Activated naive CD4-positive, alpha-beta T cell treated with anti-CD3 and anti-CD28 coated beads, Interleukin-2, amount 50 U/mL, for 24 hours (primary cell): Measurements from ENCODE around the gene SEMA3G.

Experiments used
- H3K27ac Mint-ChIP-seq: one replicate; pipeline ENCODE4 v1.8.0; 2021; ENCODE audit warnings: mild to moderate bottlenecking, mixed read lengths
- H3K27me3 Mint-ChIP-seq: one replicate; pipeline ENCODE4 v1.8.0; 2021; ENCODE audit warnings: mixed read lengths
- H3K36me3 Mint-ChIP-seq: one replicate; pipeline ENCODE4 v1.8.0; 2021; ENCODE audit warnings: mixed read lengths
- H3K4me1 Mint-ChIP-seq: one replicate; pipeline ENCODE4 v1.8.0; 2021; ENCODE audit warnings: mixed read lengths
- H3K4me3 Mint-ChIP-seq: one replicate; pipeline ENCODE4 v1.8.0; 2021; ENCODE audit warnings: mild to moderate bottlenecking, mixed read lengths
- H3K9me3 Mint-ChIP-seq: one replicate; pipeline ENCODE4 v1.8.0; 2021; ENCODE audit warnings: mixed read lengths

SEMA3G gene

DNA sequence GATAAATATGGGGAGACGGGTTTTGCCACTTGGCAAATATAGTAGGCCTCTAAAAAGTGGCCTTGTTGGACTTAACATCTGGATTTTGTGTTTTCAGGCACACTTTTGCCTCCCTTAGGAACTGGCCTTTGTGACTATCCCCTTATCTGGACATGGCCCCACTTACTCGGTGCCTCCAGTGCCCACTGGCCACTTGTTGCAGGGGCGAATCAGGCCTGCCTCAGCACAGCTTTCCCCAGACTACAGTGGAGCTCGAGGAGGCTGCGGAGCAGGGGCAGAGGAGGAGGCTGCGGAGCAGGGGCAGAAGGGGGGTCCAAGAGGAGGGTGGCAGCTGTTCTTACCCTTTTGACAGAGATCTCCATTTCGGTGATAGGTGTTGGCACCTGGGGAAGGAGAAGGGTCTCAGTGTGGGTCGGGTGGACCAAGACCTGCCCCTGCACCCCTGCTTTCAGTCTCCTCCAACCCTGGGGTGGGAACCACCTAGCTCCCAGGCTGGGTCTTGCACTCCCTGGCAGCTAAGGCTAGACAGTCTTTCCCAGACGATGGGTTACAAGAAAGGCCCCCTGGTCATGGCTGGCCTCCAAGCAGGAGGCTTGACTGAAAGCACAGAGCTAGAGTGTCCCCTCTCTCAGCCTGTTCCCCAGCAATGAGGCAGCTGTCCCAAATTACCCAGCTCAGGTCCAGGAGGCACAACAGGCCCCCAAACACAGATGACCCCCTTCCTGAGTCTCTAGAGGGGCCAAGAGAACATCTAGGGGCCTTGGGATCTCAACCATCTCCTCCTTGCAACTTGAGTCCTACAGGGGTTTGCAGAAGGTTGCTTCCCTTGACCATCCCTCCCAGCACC is 6.1 kb downstream of the SEMA3G start:
- Mint-ChIP-seq H3K4me3 (no peak overlapping the region), H3K4me1 (no peaks in the 10 kb centered on the region), H3K36me3 (no peaks in the 10 kb centered on the region), H3K27ac (no peak overlapping the region), H3K27me3 (no peaks in the 10 kb centered on the region), H3K9me3 (no peaks in the 10 kb centered on the region)

DNA sequence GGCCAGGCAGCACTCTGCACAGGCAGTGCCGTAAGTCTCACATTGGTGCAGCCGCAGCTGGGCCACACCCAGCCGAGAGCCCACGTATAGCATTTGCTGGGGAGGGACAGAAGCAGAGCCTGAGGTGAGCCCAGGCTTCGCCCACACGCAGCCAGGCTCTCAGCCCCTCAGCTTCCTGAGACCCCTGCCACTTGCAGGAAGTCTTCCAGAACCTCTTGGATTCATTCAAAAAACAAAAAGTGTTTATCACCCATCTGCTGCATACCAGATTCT is 6.9 kb downstream of the SEMA3G start:
- no peaks in the 10 kb centered on the region for H3K27me3 Mint-ChIP-seq
- H3K4me3 Mint-ChIP-seq: no peak overlapping the region
- H3K27ac Mint-ChIP-seq: no peak overlapping the region
- H3K36me3 Mint-ChIP-seq: no peaks in the 10 kb centered on the region
- H3K9me3 Mint-ChIP-seq: no peaks in the 10 kb centered on the region
- H3K4me1 Mint-ChIP-seq: no peaks in the 10 kb centered on the region

GRCh38 chr3:52437326-52438103 is 7.4 kb downstream of the SEMA3G start:
- Mint-ChIP-seq H3K4me3 (no peak overlapping the region), H3K27me3 (no peaks in the 10 kb centered on the region), H3K27ac (no peak overlapping the region), H3K36me3 (no peaks in the 10 kb centered on the region), H3K4me1 (no peaks in the 10 kb centered on the region), H3K9me3 (no peaks in the 10 kb centered on the region)

- H3K36me3 Mint-ChIP-seq: no peaks in the 10 kb centered on the region
- no peak overlapping the region for H3K27ac Mint-ChIP-seq
- no peaks in the 10 kb centered on the region for H3K9me3 Mint-ChIP-seq
- no peaks in the 10 kb centered on the region for H3K4me1 Mint-ChIP-seq
- H3K27me3 Mint-ChIP-seq: no peaks in the 10 kb centered on the region
- no peak overlapping the region for H3K4me3 Mint-ChIP-seq
Observed at GRCh38 chr3:52436500-52437149, 8.3 kb downstream of the SEMA3G start.

GRCh38 chr3:52435246-52436101 is 9.4 kb downstream of the SEMA3G start:
- no peaks in the 10 kb centered on the region for H3K27me3 Mint-ChIP-seq
- no peaks in the 10 kb centered on the region for H3K4me1 Mint-ChIP-seq
- H3K27ac Mint-ChIP-seq: no peak overlapping the region
- no peaks in the 10 kb centered on the region for H3K36me3 Mint-ChIP-seq
- H3K9me3 Mint-ChIP-seq: no peaks in the 10 kb centered on the region
- H3K4me3 Mint-ChIP-seq: no peak overlapping the region

- Mint-ChIP-seq H3K9me3 (no peaks in the 10 kb centered on the region), H3K4me1 (no peaks in the 10 kb centered on the region), H3K4me3 (no peak overlapping the region), H3K27me3 (no peaks in the 10 kb centered on the region), H3K36me3 (no peaks in the 10 kb centered on the region), H3K27ac (no peak overlapping the region)
Observed at GRCh38 chr3:52434491-52435115, 10.3 kb downstream of the SEMA3G start.

- Mint-ChIP-seq H3K36me3 (no peaks in the 10 kb centered on the region), H3K9me3 (no peaks in the 10 kb centered on the region), H3K4me3 (no peak overlapping the region), H3K27ac (no peak overlapping the region), H3K4me1 (no peaks in the 10 kb centered on the region), H3K27me3 (no peaks in the 10 kb centered on the region)
Observed at GRCh38 chr3:52433996-52434479, 10.9 kb downstream of the SEMA3G start.

GRCh38 chr3:52433328-52433995 is 11.4 kb downstream of the SEMA3G start:
- H3K36me3 Mint-ChIP-seq: no peaks in the 10 kb centered on the region
- H3K9me3 Mint-ChIP-seq: no peaks in the 10 kb centered on the region
- H3K4me1 Mint-ChIP-seq: no peaks in the 10 kb centered on the region
- H3K27me3 Mint-ChIP-seq: no peaks in the 10 kb centered on the region
- no peak overlapping the region for H3K4me3 Mint-ChIP-seq
- no peak overlapping the region for H3K27ac Mint-ChIP-seq

DNA sequence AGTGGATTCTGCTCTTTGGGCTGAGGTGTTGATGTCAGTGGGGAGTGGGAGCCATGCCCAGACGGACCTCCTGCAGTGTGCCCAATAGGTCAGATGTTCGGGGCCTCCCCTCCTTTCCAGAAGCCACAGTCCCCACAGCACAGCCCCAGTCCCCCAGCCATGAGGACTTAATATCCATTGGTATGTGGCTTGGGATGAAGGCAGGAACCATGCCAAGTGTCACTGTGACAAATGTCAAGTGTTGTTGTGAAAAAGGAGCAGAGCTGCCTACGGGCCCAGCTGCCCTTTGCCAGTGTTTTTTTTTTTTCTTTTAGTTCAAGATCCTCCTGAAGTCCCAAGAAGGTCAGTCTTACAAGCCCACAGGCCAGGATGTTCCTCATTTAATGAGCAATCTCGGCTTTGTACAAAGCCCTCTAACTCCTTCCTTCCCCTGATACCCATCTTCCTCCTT is 12.2 kb downstream of the SEMA3G start:
- Mint-ChIP-seq H3K4me1 (no peaks in the 10 kb centered on the region), H3K9me3 (no peaks in the 10 kb centered on the region), H3K27me3 (no peaks in the 10 kb centered on the region), H3K27ac (no peak overlapping the region), H3K36me3 (no peaks in the 10 kb centered on the region), H3K4me3 (no peak overlapping the region)

- Mint-ChIP-seq H3K9me3 (no peaks in the 10 kb centered on the region), H3K36me3 (no peaks in the 10 kb centered on the region), H3K4me3 (no peak overlapping the region), H3K27ac (no peak overlapping the region), H3K4me1 (no peaks in the 10 kb centered on the region), H3K27me3 (no peaks in the 10 kb centered on the region)
Observed at GRCh38 chr3:52432225-52432624, 12.7 kb downstream of the SEMA3G start.

DNA sequence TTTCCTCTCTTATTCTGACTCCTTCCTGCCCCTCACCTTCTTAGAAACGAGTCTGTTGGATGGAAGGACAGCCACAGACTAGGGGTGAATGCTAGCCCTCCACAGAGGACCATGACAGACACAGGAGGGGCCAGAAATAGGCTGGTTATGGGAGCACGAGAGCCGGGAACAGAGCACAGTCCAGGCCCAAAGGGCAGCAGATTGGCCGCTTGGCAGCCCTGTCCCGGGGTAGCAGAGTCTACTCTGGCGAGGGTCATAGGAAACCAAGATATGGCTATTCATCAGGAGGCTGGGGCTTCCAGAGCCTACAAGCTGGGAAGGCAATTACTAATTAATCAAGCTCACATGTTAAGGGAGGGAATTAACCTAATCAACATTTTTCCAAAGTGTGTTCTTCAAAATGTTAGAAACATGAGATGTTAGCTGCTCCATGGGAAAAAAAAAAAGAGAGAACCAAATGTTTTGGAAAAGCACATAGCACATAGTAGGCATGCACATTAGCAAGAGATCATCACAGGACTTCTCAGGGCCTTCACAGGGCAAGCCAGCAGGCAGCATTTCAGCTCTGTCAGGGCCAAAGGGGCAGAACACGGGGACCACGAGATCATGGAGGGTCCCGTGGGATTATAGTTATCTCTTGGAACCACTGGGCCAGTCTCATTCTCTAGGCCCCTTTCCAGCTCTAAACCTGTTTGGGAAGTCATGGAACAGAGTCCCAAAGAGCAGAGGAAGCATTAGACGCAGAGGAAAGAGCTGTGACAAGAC is 13.3 kb downstream of the SEMA3G start:
- Mint-ChIP-seq H3K36me3 (no peaks in the 10 kb centered on the region), H3K27ac (no peak overlapping the region), H3K9me3 (no peaks in the 10 kb centered on the region), H3K4me1 (no peaks in the 10 kb centered on the region), H3K27me3 (no peaks in the 10 kb centered on the region), H3K4me3 (no peak overlapping the region)

GRCh38 chr3:52430416-52430810 is 14.5 kb downstream of the SEMA3G start:
- Mint-ChIP-seq H3K9me3 (no peaks in the 10 kb centered on the region), H3K4me1 (no peaks in the 10 kb centered on the region), H3K4me3 (no peak overlapping the region), H3K36me3 (no peaks in the 10 kb centered on the region), H3K27ac (no peak overlapping the region), H3K27me3 (no peaks in the 10 kb centered on the region)

DNA sequence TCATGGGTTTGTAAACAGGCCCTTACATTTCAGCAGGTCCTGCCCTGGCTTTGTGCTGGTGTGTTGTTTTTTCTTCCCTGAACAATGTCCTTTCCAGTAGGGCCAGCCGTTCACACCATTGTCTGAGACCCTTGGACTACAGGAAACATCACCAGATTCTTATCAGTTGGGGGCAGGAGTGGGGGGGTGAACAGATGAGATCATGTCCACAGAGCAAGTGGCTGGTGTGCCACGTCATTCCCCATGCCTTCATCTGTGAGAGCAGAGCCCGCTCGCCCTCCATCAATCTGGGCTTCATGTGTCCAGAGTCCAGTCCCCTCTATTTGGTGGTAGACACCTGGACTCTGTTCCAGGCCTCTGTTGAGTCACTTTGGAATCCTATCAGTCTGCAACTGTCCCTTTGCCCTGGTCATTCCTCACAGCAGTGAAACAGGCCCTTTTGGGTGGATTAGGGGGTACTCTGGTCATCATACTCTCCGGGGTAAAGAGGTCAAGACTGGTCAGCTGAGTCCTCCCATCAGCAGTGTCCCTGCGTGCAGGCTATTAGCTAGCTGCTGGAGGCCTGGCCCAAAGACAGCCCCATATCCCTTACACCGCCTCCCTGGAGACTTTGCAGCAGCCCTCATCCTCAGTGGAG is 15.0 kb downstream of the SEMA3G start:
- no peak overlapping the region for H3K27ac Mint-ChIP-seq
- H3K36me3 Mint-ChIP-seq: no peaks in the 10 kb centered on the region
- no peaks in the 10 kb centered on the region for H3K27me3 Mint-ChIP-seq
- no peaks in the 10 kb centered on the region for H3K9me3 Mint-ChIP-seq
- H3K4me1 Mint-ChIP-seq: no peaks in the 10 kb centered on the region
- H3K4me3 Mint-ChIP-seq: no peak overlapping the region
